Activated naive CD8-positive, alpha-beta T cell treated with anti-CD3 and anti-CD28 coated beads, Interleukin-2, amount 50 U/mL, for 16 hours (primary cell): ENCODE measurements around the gene MAFB.

Experiments
- DNase-seq: peaks from one replicate; pipeline ENCODE4 v3.0.0-alpha.2; 2020; ENCODE audit warnings: low read depth, low spot score

Gene MAFB

DNA sequence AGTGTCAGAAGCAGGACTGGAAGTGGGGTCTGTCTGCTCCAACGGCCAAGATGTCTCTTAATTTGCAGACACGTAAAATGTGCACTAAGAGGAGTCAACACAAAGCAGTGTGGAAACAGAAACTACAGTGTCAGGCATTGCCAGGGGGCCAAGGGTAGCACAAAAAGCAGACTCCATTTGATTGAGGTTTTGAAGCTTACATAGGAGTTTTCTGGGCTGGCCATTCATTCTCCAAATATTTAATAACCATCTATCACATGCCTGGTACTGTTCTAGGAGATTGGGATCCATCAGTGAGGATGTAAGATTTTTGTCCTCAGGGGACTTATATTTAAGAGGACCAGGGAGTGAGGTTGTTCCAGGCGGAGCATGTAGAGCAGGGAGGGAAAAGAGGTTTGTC lies 29.5 kb downstream of the MAFB start:
- DNase-seq = no peak

DNA sequence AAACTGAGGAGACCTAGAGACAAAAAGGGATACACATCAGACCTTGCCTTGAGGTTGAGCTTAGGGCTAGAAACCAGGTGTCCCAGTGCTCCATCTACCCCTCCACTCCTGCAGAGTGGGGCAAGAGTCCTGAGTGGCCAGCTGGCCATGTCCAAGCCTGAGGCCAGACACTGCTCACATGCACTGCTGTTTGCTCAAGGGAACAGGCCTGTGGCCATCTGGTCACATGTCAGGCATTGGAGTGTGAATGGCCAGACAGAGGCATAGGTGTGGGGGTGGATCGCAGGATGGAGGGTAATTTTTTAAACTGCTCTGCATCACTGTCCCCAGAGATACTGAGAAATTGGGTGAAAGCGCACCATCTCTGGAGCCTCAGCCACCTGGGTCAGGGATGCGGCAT lies 30.5 kb downstream of the MAFB start:
- DNase-seq = no peak

DNA sequence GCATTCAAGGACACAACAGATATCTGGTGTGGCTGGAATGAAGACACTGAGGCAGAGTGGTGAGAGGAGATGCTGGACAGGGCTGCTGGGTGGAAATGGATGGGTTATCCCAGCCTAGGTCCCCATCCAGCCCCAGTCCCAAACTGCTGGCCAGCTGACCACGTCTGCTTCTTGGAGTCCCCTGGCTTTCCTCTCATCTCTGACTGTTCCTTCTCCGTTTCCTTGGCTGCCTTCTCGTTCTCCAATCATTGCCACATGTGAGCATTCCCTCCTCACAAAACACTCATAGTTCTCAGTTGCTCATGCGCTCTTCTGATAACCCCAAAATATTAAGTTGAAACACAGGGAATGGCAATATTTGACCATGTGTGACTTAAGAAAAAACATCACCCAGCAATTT lies 31.5 kb downstream of the MAFB start:
- no peak for DNase-seq

DNA sequence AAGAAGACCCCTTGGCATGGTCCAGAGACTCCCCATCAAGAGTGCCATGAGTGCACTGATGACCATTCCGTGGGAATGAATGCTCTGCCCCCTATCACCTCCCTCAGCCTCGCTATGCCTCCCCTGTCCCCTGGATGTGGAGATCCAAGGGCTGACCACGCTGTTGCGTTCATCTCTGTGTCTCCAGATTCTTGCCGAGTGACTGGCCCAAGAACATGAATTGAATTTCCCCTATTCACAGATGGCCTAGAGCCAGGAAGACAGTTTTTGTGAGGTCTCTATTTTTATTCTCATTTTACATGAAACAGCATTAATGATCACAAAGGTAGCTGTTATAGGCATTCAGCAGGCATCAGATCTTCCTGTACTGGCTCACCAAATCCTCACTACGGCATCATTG lies 33.6 kb downstream of the MAFB start:
- DNase-seq = no peak

DNA sequence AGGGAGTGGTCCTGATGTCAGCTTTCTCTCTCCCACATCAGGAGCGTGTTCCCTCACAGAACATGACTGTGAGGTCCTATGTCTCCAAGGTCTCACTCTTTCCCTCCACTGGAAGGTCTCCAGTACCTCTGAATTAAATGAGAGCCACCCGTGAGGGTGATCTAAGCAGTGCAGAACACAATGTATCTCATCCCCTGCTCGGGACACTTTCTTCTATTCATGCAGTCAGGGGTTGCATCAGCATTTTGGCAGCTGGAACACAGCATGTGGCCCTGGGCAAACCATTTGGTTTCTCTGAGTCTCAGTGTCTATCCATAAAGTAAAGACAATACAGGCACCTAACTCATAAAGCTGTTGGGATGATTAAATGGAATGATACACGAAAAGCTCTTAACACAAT lies 34.2 kb downstream of the MAFB start:
- DNase-seq = no peak

DNA sequence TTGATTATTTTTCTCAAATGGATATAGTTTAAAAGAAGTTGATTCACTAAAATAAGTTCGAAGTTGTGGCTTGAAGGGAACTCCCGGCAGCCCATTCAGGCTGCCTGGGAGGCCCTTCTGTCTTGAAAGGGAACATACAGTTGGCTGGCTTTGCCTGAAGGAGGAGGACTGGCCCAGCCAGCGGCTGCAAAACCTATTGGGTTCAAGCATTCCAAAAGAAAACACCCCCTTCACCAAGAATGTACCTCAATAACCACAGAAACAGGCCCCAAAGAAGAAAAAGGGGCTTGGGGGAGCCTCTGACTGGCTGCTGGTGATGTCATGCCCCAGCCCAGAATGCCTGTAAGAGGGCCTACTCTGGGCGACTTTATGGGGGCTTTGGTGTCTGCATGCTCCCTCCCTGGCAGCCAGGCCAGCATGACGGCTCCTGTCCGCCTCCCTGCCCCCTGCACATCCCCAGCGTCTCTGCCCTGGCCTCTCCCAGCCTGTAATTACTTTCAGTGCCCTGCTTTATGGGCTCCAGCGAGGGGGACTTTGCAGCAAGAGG lies 36.5 kb downstream of the MAFB start:
- DNase-seq = no peak

DNA sequence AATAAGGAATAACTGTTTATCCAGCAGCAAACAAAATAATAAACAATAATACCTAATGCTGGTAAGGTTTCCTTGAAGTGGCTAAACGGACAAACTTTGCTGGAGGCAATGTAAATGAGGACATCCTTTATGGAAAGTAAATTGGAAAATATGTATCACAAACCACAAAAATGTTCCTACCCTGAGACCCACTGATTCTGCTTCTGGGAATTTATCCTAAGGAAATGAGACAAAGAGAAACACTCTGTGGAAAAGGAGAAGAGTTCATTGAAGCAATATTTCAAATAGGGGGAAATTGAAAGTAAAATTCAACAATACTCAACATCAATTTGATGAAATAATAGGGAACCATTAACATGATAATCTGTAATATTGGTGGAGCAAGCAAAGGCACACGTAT lies 37.9 kb downstream of the MAFB start:
- no peak for DNase-seq

DNA sequence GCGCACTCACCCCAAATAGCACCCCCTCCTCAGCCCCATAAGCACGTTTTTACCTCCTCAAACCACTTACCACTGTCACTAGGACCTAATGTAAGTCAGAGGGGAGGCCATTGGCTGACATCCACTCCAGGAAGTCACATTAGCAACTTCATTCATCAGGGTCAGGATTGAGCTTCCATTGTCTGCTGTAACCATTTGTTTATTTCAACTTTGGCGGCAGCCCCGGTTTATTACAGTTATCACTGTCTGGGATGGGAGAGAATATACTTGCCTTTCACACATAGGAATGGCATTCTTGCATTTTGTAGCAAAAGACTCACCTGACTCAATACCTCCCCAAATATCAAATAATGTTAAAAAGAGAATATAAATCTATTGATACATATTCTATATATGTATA lies 38.3 kb downstream of the MAFB start:
- DNase-seq = no peak

DNA sequence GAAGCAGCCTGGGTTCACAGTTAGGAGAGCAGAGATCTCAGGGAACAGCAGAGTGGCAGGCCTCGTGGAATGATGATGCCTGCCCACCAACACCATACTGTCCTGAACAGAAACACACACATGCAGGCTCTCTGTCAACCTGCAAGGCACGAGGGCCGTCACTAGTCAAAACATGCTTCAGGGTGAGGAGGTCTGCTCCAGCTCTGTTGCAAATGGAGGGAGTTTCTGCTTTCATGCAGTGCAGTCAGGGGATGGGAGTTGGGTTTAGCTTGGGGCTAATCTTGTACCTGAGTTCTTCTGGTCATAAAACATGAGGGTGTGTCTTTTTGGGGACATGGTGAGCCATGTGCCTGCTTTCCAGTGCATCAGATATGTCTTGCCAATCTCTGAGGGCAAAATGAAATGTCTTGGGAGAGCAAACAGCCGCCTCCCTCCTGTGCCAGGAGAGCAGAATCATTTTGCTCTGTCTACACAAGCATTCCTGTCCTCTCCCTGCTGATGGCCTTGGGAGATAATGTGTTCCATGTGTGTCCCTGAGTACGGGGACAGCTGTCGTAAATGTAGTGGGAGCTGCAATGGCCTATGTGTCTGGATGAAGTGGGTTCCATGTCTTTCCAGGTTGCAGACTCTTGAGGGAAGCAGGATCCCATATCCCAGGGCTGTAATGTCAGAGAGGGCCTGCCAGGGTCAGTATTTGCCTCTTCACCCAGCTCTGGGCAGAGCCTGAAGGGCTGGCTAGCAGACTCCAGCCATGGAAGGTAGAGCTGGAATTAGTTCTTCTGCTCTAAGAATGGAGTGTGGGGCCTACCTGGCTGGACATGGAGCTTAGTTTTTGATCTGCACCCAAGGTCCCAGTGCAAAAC lies 40.6 kb downstream of the MAFB start:
- no peak for DNase-seq

DNA sequence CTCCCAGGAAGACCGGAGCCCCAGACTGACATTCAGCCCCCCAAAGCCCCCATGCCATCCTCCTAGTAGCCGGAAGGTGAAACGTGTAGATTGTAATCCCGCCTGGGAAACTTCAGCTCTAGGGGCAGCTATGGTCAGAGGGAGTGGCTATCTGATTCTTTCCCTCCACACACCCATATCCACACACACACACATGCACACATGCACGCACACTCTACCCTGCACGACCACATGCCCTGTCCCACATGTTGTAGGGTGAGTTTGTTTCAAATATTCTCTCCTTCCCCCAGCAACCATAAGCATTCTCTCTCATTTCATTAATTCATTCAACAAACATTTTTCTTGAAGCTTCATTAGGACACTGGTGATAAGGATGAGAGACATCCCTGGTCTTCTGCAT lies 42.2 kb downstream of the MAFB start:
- DNase-seq = no peak

DNA sequence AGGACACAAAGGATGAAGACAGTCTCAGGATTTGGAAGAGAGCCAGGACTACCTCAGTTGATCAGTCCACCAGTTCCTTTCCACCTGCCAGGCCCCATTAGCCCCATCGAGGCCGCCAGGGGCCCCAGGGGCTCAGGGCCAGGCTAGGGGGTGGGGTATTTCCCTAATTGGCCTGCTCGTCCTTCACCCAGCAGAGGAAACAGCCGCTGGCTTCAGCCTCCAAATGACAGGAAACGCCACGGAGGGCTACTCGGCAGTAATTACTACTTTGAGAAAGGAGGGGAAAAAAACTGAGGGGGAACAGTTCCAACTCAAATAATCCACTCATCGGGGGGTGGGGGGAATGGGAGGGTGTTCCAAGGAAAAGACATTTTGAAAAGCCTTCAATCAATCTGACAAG lies 42.7 kb downstream of the MAFB start:
- DNase-seq = no peak

DNA sequence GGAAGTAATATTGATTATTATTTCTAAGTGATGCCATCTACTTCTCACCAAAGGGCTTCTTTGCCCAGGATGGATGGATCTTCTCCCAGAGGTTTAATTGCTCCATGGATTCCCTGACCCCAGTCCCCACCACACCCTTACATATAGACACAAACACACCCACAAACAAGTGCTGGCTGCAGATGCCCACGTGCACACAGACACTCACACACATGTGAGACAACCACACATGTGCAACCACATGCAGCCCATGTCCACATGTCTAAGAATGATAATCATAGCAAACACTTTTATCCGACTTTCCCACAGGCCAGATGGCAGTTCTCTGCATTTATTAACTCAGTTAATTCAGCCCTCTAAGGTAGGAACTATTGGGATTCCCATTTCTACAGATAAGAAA lies 44.2 kb downstream of the MAFB start:
- no peak for DNase-seq

DNA sequence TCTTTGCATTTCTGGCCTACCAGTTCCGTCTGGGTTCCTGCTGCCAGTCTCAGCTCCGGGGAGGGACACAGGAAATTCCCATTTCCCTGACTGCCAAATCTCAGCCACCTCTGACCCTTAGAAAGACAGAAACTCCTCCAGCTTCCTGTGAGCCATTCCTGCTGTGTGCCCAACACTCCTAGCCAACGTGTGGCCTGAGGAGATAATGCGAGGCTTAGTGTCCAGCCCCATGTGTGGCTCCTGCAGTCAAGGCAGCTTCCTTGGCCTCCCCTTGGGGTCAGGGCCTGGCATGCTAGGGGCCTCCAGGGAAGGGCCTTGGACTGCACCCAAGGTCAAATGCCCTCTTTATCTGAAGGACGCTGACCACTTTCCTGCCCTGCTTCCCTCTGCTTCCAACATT lies 45.1 kb downstream of the MAFB start:
- no peak for DNase-seq

DNA sequence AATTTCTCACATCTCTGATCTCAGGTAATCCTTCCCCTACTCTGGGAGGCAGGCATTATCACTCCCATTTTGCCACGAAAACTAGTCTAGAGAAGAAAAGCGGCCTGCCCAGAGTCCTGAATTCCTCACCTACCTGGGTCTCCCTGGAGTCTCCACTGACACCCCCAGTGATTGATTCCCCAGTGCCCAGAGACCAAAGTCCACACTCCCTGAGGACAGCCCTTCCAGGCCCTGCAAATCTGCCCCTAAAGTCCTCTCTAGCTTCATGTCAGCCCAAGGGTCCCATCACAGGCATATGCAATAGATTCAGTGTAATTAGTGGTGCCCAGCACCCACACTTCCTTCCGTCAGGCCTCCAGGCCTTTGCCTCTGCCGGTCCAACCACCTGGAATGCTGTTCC lies 47.2 kb downstream of the MAFB start:
- no peak for DNase-seq

DNA sequence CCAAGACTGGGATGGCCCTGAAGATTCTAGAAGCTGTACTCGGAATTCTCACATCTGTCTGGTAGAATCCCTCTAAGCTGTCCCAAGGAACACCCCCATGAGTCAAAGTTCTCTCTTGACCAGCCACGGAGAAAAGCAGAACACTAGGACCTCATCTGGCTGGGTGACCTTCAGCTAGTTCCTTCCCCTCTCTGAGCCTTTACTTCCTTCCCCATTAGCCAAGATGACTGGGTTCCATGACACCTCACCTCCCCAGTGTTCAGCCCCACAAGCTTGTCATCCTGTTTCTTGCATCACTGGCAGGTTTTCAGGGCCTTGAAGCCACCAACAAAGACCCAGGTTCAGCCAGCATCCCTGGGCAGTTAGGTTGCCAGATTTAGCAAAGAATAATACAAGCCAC lies 47.8 kb downstream of the MAFB start:
- DNase-seq = no peak

DNA sequence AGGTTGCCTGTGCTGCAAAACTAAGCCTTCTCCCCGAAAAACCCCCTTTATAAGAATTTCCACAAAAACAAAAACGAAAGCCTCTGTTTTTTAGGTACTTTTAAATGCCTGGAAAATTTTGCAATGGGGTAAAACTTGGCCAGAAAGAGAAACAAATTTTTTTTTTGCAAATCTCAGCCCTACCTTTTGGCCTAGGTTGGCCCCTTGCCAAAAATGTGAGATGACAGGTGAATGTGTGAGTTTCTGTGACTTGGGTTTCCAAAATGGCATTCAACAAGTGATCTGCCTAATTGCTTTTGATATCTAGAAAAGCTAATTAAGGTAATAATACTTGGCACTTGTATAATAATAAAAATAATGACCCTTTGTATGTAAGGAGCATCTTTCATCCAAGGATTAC lies 48.4 kb downstream of the MAFB start:
- no peak for DNase-seq

DNA sequence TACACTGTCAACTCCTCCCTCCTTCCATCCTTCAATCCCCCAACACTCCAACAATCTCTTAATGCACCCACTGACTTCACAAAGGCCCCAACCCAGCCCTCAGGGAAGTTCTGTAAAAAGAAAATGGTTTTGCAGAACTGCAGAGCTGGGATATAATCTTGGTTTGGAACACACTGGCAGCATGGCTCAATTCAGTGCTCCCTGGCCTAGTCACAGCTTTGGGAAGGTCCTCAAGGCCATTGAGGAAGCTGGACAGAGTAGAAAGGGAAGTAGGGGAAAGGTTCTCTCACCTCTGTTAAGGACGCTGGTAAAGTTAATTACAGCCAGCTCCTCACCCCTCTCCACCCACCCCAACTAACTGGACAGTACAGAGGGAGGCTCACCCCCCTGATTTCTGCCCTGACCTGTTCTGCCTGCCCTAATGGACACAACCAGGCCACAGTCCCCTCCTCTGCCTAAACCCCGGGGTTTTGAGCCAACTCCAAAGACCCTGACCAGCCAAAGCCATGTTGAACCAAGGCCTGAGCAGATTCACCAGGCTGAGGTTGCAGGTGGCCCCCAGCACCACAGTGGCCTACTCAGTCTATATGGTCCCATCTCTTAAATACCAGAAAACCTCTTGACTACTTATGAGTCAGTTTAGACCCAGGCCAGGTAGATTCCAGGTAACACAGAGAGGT lies 49.2 kb downstream of the MAFB start:
- DNase-seq = no peak

DNA sequence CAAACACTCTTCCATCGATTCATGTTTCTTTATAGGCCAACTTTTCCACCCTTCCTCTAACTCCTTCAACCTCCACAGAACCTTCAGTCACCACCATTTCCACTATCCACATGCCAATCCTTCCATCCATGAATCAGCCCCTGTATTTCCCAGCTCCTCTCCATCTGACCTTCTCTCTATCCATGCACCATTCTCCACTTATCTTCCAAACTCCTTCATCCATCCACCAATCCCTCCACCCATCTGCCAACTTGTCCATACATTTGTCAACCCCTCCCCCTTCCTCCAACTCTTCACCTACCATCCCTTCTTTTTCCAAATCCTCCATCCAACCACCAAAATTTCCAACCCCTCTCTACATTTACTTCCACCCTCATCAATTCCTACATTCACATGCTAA lies 49.9 kb downstream of the MAFB start:
- DNase-seq = no peak

DNA sequence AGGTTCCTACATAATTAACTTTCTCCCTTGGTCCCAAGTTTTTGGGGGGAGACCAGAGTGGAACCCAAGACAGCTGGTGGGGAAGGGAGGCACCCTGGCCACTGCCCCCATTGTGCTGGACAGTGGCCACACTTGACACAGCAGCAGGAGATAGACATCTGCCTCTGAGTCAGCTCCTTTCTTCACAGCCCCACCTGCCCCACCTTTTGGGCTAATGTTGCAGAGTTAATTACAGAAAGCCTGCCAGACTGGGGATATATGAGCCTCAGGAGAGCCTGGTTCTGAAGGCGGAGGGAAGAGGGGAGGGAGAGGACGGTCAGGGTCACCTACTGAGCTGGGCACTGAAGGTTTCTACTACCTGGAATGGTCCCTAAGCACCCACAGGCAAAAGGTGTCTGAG lies 50.6 kb downstream of the MAFB start:
- no peak for DNase-seq

DNA sequence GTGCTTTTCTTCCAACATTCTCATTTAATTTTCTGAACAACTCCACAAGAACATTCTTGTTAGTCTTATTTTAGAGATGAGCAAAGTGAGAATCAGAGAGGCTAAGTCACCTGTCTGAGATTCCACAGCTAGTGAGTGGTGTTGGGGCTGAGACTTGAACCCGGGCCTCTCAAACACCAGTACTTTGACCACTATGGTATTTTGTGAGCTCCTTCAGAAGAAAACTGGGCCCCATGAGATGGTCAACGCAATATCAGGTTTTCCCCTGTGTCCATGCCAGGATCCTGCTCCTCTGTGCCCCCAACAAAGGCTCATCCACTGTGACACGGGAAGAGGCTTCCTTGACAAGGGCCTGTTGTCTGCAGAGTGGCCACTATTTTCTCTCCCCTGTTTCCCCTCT lies 51.9 kb downstream of the MAFB start:
- no peak for DNase-seq

DNA sequence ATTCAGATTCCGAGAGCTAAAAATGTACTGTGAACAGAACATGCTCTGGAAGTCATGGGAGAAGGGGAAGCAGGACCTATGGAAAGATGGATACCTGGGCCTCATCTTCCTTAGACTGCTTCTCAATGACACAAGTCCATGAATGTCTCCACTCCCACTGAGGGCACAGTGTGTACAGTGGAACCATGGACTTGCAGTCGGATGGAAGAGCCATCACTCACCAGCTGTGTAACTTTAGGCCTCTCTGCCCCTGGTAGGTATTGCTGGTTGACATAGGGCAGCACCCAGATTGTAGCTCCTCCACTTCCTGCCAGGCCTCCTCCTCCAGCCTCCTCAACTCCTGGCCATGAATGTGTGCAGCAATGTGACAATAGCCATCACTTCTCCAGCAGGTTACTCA lies 52.5 kb downstream of the MAFB start:
- no peak for DNase-seq

DNA sequence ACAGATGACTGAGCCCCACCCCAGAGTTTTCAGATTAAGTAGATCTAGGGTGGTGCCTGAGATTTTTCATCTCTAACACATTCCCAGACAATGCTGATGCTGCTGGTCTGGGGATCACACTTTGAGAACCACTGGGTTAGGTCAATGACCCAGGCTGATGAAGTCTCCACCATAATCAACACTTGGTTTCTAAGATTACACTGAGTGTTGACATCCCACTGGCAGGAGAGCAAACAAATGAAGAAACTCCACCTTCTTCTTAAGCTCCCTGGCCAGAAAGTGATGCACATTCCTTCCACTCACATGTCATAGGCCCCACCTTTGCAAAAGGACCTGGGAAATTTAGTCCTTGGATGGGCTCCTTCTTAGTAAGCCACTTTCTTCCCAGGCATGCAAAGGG lies 53.1 kb downstream of the MAFB start:
- no peak for DNase-seq
